HFFc6 (cell line): ENCODE data around the gene IQSEC3. TPM values are rescaled to one million over a fixed set of nuclear protein-coding genes. Genes with fewer than 3 reads are reported as not detected.

Experiments used
- DNase-seq: peaks from one replicate; pipeline ENCODE4 v3.0.0-alpha.2; 2018
- H3K27ac Mint-ChIP-seq: 2 replicates; pipeline ENCODE4 v1.8.0; 2020; ENCODE audit warnings: mild to moderate bottlenecking, mixed read lengths
- H3K27me3 Mint-ChIP-seq: 2 replicates; pipeline ENCODE4 v1.8.0; 2021; ENCODE audit warnings: mild to moderate bottlenecking, moderate library complexity, mixed read lengths; ENCODE audit not compliant: insufficient read depth
- H3K36me3 Mint-ChIP-seq: 2 replicates; pipeline ENCODE4 v1.8.0; 2021; ENCODE audit warnings: low read depth, mixed read lengths
- H3K4me1 Mint-ChIP-seq: 2 replicates; pipeline ENCODE4 v1.8.0; 2020; ENCODE audit warnings: low read depth, mixed read lengths
- H3K4me3 Mint-ChIP-seq: 2 replicates; pipeline ENCODE4 v1.8.0; 2020; ENCODE audit warnings: mild to moderate bottlenecking, moderate library complexity, mixed read lengths
- H3K9me3 Mint-ChIP-seq: 2 replicates; pipeline ENCODE4 v1.8.0; 2020; ENCODE audit warnings: mild to moderate bottlenecking, mixed read lengths
- CTCF ChIP-seq: fragments of 200-600 bp; sonication (generic); IDR thresholded peaks from 2 replicates; pipeline ENCODE4 v1.5.0; 2021; ENCODE audit warnings: antibody characterized with exemption, mild to moderate bottlenecking
- total RNA-seq, 6 experiments: library from RNA; stranded (reverse); fragmentation: NEBNext Ultra II Directional; extraction: Animal tissue kit (Norgen Biotek cat#: 25700); gene quantifications; 2 replicates in 1 of 6; 3 replicates in 5 of 6; pipeline ENCODE4 v1.2.3, GENCODE V29; 2021

IQSEC3 gene
- total RNA-seq, 6 experiments from 2014 or later: not detected

DNA sequence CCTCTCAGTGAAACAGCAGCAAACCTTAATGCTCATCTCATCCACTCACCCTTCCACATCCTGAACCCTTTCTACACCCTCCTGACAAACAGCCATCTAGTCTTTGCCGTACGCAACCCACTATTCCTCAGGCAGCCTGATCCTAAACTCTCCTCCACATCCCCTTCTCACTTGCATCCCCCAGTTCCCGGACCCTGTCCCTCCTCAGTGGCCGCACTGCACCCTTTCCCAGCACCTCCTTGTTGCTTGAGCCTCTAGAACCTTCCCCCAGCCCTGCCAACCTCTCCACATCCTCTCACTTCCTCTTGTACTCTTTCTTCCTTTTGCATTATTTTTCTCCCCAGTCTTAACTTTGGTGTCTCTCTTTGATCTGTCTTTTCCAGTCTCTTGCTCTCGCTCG is 42.9 kb downstream of the IQSEC3 start:
- DNase-seq: no peak
- Mint-ChIP-seq H3K27me3 (peaks cover 54% of the 10 kb centered on the region), H3K36me3 (no peaks in the 10 kb centered on the region), H3K4me3 (no peak overlapping the region), H3K27ac (no peak overlapping the region), H3K9me3 (no peaks in the 10 kb centered on the region), H3K4me1 (peaks cover 8% of the 10 kb centered on the region)
- no peak for TF ChIP-seq CTCF

DNA sequence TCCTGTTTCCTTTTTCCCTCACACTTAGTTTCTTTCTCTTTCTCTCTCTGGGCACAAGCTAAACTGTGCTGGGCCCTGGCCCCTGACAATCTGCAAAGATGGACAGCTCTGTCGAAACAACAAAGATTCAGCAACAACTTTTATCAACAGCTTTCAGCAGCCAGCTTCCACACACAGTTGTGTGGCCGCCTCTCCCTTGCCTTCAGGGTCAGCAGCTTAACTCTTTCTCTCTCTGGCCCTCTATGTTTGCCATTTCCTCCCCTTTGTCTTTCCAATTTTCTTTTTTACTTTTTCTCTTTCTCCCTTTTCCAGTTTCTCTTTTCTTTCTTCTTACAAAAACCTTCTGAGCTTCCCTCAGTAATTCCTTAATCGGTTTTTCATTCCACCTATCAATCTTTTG is 43.3 kb downstream of the IQSEC3 start:
- Mint-ChIP-seq H3K27me3 (peaks cover 53% of the 10 kb centered on the region), H3K27ac (no peak overlapping the region), H3K4me1 (peaks cover 8% of the 10 kb centered on the region), H3K36me3 (no peaks in the 10 kb centered on the region), H3K4me3 (no peak overlapping the region), H3K9me3 (no peaks in the 10 kb centered on the region)
- TF ChIP-seq CTCF: no peak
- DNase-seq: no peak

DNA sequence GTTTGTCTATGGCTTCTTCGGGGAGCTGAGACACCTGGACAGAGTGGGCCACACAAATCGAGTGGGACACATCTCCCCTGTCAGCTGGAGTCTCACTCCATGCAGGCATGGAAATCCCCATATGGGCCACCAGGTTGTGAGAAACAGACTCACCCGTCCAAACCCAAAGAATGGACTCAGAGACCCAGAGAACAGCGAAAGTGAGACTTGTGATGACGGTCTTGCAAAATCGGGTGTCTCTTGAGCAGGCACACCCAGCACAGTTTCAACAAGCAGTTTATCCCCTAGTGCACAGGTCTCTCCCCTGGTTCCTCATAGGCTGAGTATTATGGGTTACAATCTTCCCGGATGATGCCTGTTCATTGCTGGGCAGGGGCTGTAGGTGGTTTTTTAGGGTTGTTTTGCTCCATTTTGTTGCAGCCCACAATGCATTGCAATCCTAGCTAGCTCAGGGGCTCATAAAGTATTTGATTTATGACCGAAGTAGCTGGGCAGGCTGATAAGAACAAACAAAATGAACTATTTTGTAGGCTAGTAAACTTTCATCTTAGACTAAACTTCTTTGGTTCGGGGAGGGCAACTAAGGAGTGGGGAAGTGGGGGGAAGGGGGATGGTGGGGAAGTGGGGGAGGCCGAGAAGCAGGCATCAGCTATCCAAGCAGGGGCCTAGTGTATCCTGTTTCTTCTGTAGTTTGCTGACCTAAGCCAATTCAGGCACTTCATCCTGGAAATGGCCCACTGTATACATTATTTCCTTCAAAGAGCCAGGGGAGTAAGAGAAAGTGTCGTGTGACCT is 45.3 kb downstream of the IQSEC3 start:
- Mint-ChIP-seq H3K4me3 (no peak overlapping the region), H3K4me1 (peaks cover 8% of the 10 kb centered on the region), H3K9me3 (no peaks in the 10 kb centered on the region), H3K27me3 (peaks cover 44% of the 10 kb centered on the region), H3K27ac (no peak overlapping the region), H3K36me3 (no peaks in the 10 kb centered on the region)
- no peak for DNase-seq
- no peak for TF ChIP-seq CTCF

DNA sequence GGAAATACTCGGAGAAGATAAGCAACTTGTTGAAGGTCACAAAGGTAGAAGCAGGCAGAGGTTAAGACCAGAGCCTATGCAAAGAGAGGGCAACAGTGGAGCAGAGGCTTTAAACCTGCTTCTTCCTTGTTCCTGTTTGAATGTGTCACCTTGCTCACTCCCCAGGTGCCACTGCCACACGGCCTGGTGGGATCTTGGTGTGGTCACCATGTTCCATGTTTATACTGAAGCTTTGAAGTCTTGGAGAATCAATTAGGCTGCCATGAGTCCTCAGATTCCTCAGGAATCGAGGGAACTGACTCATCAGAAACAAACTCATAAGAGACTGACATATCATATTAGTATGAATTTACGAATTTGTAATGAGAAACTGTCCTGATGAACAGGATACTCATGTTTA is 46.8 kb downstream of the IQSEC3 start:
- H3K27me3 Mint-ChIP-seq: peaks cover 57% of the 10 kb centered on the region
- no peak overlapping the region for H3K4me3 Mint-ChIP-seq
- no peak overlapping the region for H3K27ac Mint-ChIP-seq
- no peak for DNase-seq
- H3K36me3 Mint-ChIP-seq: no peaks in the 10 kb centered on the region
- H3K9me3 Mint-ChIP-seq: no peaks in the 10 kb centered on the region
- peaks cover 8% of the 10 kb centered on the region for H3K4me1 Mint-ChIP-seq
- no peak for TF ChIP-seq CTCF

DNA sequence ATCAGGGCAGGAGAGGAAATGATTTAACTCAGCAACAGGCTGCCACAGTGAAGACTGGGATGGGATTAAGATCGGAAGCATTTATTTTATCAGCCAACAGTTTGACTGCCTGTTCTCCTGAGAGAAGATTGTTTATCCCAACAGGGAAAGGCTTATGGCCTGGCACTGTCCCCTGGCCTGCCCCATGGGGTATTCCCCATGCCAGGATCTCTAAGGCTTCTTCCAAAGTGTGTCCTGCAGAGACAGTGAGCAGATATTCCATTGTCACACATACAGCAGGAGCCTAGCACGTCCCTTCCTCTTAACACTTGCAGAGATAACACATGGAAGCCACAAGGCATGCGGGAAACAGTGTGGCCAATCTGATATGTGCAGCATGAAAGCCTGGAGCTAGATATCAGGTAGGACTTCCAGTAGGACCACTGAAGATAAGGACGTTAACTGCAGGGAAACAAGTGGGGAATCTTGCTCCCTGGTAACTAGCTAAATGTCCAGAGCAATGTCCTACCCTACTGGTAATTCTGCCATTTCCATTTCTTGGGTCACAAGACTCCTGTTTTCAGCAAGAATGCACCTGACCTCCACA is 48.2 kb downstream of the IQSEC3 start:
- H3K36me3 Mint-ChIP-seq: no peaks in the 10 kb centered on the region
- H3K4me3 Mint-ChIP-seq: no peak overlapping the region
- no peak for TF ChIP-seq CTCF
- H3K27me3 Mint-ChIP-seq: peaks cover 61% of the 10 kb centered on the region
- H3K9me3 Mint-ChIP-seq: no peaks in the 10 kb centered on the region
- no peak for DNase-seq
- H3K4me1 Mint-ChIP-seq: peaks cover 8% of the 10 kb centered on the region
- no peak overlapping the region for H3K27ac Mint-ChIP-seq
